Ectodermal cell (in vitro differentiated cells): ENCODE results near the gene S100A8.

Source experiments
- H3K27ac ChIP-seq: 2 replicates; pipeline ENCODE4 v1.7.0; 2013; ENCODE audit warnings: mild to moderate bottlenecking, low read depth, low read length; ENCODE audit not compliant: insufficient read depth, poor library complexity, severe bottlenecking
- H3K27me3 ChIP-seq: 2 replicates; pipeline ENCODE4 v1.7.0; 2013; ENCODE audit warnings: mild to moderate bottlenecking, low read length; ENCODE audit not compliant: insufficient read depth, control insufficient read depth, poor library complexity, severe bottlenecking
- H3K36me3 ChIP-seq: one replicate; pipeline ENCODE4 v1.7.0; 2013; ENCODE audit warnings: low read length; ENCODE audit not compliant: control insufficient read depth, insufficient read depth
- H3K4me1 ChIP-seq: one replicate; pipeline ENCODE4 v1.7.0; 2013; ENCODE audit warnings: low read length; ENCODE audit not compliant: control insufficient read depth, insufficient read depth
- H3K4me3 ChIP-seq: 2 replicates; pipeline ENCODE4 v1.7.0; 2013; ENCODE audit warnings: low read depth, low read length, control low read depth; ENCODE audit not compliant: insufficient read depth
- H3K9me3 ChIP-seq: 2 replicates; pipeline ENCODE4 v1.7.0; 2013; ENCODE audit warnings: mild to moderate bottlenecking, low read length, moderate library complexity; ENCODE audit not compliant: control insufficient read depth
- WGBS, 2 experiments: methylation state at CpG; one replicate each; pipeline ENCODE4 v1.1.7; 2013; ENCODE audit warnings: missing lambda C conversion rate in 2 of 2; 5-methylcytosine and 5-hydroxymethylcytosine counted together

S100A8 gene

GRCh38 chr1:153341431-153341934 lies 49.4 kb downstream of the S100A8 start:
- H3K4me3 ChIP-seq, result no peak overlapping the region
- no peak overlapping the region for H3K27ac ChIP-seq
- H3K9me3 ChIP-seq, result no peaks in the 10 kb centered on the region
- H3K4me1 ChIP-seq, result no peaks in the 10 kb centered on the region
- no peaks in the 10 kb centered on the region for H3K27me3 ChIP-seq
- H3K36me3 ChIP-seq, result no peaks in the 10 kb centered on the region
- WGBS, 2 experiments, result 93 to 94% methylated on average over 4 of the region's 4 CpGs

GRCh38 chr1:153340356-153340755 lies 50.5 kb downstream of the S100A8 start:
- no peaks in the 10 kb centered on the region for H3K4me1 ChIP-seq
- H3K4me3 ChIP-seq, result no peak overlapping the region
- H3K36me3 ChIP-seq, result no peaks in the 10 kb centered on the region
- no peaks in the 10 kb centered on the region for H3K9me3 ChIP-seq
- 95 to 96% methylated on average over 10 of the region's 10 CpGs for WGBS, 2 experiments
- no peaks in the 10 kb centered on the region for H3K27me3 ChIP-seq
- H3K27ac ChIP-seq, result no peak overlapping the region
